Urinary bladder (tissue), 4 donors: ENCODE data around the gene UBE2Q2. TPM values are rescaled to one million over a fixed set of nuclear protein-coding genes. Genes with fewer than 3 reads are reported as not detected.

Experiments used
- DNase-seq: peaks from one replicate; pipeline ENCODE4 v3.0.0-alpha.2; 2015; ENCODE audit errors: extremely low spot score
- H3K27ac ChIP-seq: one replicate; pipeline ENCODE4 v1.5.1; 2013; ENCODE audit warnings: low read depth, mild to moderate bottlenecking, moderate library complexity
- H3K36me3 ChIP-seq: one replicate; pipeline ENCODE4 v1.6.1; 2013; ENCODE audit warnings: mild to moderate bottlenecking, moderate library complexity; ENCODE audit not compliant: insufficient read depth
- H3K4me1 ChIP-seq: one replicate; pipeline ENCODE4 v1.6.1; 2013; ENCODE audit warnings: mild to moderate bottlenecking, moderate library complexity; ENCODE audit not compliant: insufficient read depth
- H3K4me3 ChIP-seq: one replicate; pipeline ENCODE4 v1.5.1; 2013; ENCODE audit warnings: low read depth, low read length
- WGBS: extraction: QIAGEN DNeasy Blood & Tissue Kit; methylation state at CpG from one replicate; pipeline ENCODE4 v1.1.7; 2013; 5-methylcytosine and 5-hydroxymethylcytosine counted together
- polyA plus RNA-seq: library from polyadenylated mRNA; stranded (reverse); fragments of 200-250 nt; gene quantifications from one replicate; pipeline ENCODE4 v1.2.3, GENCODE V29; 2013
- total RNA-seq: library from RNA; depleted of rRNA; stranded (reverse); fragments of >200 nt; gene quantifications from one replicate; pipeline ENCODE4 v1.2.3, GENCODE V29; 2014
- donor health status: healthy with polysubstance abuse.
- donor health status: healthy.

The UBE2Q2 gene
- total and polyA plus RNA-seq, 2 donors = 46.7 to 101 TPM

DNA sequence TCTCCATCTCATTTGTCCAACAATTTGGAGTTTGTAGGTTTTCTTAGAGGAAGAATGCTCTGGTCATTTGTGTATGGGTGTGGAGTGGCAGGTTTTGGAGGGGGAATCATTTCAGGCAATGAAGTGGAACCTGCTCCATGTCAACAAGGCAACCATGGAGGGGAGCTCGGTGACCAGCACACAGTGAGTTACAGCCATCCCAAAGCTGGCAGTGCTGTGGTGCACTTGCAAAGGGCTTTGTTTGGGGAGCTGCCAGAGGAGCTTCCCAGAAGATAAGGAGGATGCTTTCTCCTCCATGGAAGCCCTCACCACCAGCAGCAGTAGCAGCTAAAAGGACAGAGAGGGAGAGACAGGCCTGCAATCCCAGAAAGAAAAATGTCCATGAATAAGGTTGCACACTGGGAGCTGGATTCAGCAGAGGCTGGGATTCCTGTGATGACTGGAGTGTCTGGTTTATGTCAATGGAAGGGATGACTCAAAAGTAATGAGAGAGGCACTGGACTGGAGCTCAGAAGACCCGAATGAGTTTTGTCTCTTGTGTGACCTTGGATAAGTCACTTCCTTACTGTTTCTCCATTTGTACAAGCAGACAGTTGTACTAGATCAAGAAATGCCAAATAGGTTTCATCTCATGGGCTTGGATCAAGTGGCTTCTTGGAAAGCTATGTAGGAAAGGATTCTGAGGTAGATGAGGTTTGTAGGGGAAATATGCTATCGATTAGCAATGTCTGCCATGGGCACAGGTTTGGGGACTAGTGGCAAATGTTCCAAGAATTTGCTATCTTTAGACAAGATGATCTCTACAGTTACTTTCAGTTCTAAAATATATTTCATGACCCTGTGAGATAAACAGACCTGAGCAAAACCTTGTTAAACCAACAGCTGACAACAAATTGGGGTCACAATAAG lies 27.2 kb upstream of the UBE2Q2 start:
- no peaks in the 10 kb centered on the region for H3K36me3 ChIP-seq
- no peak overlapping the region for H3K4me3 ChIP-seq
- no peaks in the 10 kb centered on the region for H3K4me1 ChIP-seq
- 68% methylated on average over 3 of the region's 3 CpGs for WGBS
- no peak overlapping the region for H3K27ac ChIP-seq
- no peak for DNase-seq

DNA sequence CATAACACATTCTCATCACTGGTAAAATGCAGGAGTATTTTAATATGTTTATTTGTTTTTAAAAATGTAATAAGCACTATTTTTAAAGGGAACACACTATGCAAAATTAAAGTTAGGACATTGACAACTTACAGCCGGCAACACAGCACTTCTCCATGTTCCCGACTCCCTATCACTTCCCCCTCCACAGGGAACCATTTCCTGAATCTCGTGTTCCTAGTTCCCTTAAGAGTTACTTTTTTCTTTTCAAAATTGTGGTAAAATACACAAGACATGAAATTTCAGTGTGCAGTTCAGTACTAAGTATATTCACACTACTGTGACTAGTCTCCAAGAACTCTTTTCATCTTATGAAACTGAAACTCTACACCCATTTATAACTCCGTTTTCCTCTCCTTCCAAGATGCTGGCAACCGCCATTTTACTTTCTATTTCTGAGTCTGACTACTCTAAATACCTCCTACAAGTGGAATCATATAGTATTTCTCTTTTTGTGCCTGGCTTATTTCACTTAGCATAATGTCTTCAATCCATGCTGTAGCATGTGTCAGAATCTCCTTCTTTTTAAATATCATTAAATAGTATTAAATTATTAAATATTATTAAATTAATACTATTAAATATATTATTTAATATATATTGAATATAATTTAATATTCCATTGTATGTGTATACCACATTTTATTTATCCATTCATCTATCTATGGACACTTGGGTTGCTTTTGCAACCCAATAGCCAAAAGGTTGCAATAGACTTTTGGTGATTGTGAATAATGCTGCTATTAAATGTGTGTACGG lies 25.9 kb upstream of the UBE2Q2 start:
- 56% methylated on average over 6 of the region's 6 CpGs for WGBS
- DNase-seq = no peak
- H3K4me3 ChIP-seq = peak overlapping the region; percentile 30

DNA sequence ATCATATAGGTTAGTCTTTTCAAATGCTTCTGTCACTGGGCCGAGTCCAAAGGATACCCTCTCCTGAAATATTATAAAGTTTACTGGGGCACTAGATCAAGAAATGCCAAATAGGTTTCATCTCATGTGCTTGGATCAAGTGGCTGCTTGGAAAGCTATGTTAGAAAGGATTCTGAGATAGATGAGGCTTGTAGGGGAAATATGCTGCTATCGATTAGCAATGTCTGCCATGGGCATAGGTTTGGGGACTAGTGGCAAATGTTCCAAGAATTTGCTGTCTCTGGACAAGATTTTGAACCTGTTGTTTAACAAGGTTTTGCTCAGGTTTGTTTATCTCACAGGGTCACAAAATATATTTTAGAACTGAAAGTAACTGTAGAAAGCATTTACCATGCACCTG lies 23.0 kb upstream of the UBE2Q2 start:
- Histone ChIP-seq H3K27ac (no peak overlapping the region), H3K4me3 (no peak overlapping the region), H3K36me3 (no peaks in the 10 kb centered on the region), H3K4me1 (no peaks in the 10 kb centered on the region)
- WGBS = 96% methylated on average over 2 of the region's 2 CpGs
- no peak for DNase-seq

More for the DNA sequence above, 25.9 kb upstream of the UBE2Q2 start:
- no peak overlapping the region for H3K27ac ChIP-seq
- no peaks in the 10 kb centered on the region for H3K36me3 ChIP-seq
- H3K4me1 ChIP-seq = no peaks in the 10 kb centered on the region

DNA sequence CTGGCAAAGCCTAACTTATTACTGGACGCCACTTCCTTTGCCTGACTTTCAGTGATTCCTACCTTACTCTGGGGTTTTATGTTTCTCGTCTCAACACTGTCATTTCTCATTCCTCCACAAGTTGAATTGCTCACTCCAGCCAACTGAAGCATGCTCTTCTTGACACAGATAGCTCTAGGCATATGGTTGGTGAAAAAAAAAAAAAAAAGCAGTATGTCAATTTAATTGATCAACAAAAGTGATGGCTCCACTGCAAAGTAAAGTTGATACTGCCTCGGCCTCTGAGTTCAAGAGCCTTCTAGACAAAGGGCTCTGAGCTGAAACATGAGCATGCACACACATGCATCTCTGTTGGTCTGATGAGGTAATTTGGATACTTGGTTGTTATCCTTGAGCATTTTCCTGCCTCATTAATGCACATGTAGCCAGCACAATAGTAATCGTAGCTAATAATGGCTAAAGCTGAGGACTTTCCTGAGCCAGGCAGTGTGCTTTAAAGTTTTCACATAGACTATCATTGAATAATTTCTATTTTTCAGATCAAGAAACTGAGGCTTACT lies 21.4 kb upstream of the UBE2Q2 start:
- no peaks in the 10 kb centered on the region for H3K4me1 ChIP-seq
- 93% methylated on average over 4 of the region's 4 CpGs for WGBS
- no peak overlapping the region for H3K4me3 ChIP-seq
- no peak overlapping the region for H3K27ac ChIP-seq
- no peaks in the 10 kb centered on the region for H3K36me3 ChIP-seq
- no peak for DNase-seq

DNA sequence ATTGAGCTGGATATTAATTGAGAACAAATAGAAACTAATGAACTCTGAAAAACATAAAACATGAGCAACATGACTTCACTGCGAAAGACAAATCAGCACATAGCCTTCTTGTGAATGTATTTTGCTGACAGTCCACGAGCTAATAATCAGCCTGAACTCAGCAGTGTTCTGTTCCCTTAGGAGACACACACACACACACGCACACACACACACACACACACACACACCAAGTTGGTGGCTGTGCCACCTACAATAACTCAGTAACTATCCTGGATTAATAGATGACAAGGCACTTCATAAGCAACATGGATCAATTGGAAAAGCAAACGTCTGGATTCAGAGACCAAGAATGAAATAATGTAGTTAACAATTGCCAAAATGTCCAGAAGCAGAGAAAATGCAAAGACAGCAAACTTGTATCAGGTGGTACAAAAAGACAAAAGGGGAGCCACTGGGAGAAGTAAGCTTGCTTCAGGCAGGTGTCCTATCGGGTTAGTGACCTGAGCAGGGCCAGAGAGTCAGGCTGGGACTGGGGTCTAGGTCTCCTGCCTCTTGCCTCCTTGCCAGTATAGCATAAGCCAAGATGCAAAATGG lies 20.5 kb upstream of the UBE2Q2 start:
- 78% methylated on average over 5 of the region's 5 CpGs for WGBS

DNA sequence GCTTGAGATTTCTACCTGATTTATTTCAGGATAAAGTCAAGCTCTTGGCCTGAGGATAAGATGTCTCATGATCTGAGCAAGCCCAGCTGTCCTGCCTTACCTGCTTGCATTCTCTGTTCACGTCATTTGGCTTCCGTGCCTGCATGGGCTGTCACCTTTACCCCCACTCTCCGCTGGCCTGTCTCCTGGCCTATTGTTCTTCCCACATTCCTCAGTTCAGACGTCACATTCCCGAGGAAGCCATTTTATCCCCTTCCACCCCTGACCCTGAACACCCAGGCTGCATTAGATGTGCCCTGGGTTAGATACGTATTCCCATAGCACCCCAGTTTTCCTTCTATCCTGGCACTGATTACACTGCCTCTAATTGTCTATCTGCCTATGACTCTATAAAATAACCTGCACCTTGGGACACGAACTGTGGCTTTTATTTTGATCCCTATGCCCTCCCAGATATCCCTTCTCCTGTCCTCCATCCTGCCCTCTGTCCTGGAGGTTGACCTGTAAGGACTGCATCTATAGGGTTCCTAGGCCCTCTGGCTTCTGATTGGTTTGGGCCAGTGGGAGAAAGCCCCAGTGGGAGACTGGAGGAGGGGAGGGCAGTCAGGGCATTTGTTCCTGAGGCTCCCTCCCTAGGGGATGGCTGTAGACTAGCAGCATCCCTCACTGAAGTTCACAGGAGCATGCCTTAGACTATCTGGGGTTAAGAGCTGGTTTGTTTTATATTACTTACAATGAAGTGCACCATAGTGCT lies 19.2 kb upstream of the UBE2Q2 start:
- Histone ChIP-seq H3K27ac (no peak overlapping the region), H3K36me3 (no peaks in the 10 kb centered on the region), H3K4me3 (no peak overlapping the region), H3K4me1 (no peaks in the 10 kb centered on the region)
- no peak for DNase-seq
- WGBS = 48% methylated on average over 7 of the region's 7 CpGs

More for the DNA sequence above, 20.5 kb upstream of the UBE2Q2 start:
- no peaks in the 10 kb centered on the region for H3K4me1 ChIP-seq
- DNase-seq = no peak
- H3K4me3 ChIP-seq = no peak overlapping the region
- no peaks in the 10 kb centered on the region for H3K36me3 ChIP-seq
- H3K27ac ChIP-seq = no peak overlapping the region

DNA sequence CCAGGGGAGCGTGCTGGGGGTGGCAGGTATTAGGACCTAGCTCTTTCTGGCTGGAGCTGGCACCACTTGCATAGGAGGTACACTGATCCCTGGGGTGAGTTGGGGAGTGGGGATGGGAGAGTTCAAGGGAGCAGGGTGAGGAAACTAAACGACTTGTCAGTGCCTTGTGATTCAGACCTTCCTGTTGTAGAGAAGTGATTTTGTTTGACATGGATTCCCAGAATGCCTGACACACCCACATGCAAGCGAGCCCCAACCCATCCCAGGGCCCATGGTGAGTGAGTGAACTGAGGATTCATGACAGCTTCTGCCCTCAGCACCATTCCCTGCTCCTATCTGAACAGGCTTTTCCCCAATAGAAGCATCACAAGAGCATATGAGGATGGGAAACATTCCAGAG lies 15.6 kb upstream of the UBE2Q2 start:
- no peaks in the 10 kb centered on the region for H3K4me1 ChIP-seq
- no peak overlapping the region for H3K4me3 ChIP-seq
- H3K36me3 ChIP-seq = no peaks in the 10 kb centered on the region
- WGBS = 53% methylated on average over 3 of the region's 3 CpGs
- no peak overlapping the region for H3K27ac ChIP-seq
- DNase-seq = no peak

DNA sequence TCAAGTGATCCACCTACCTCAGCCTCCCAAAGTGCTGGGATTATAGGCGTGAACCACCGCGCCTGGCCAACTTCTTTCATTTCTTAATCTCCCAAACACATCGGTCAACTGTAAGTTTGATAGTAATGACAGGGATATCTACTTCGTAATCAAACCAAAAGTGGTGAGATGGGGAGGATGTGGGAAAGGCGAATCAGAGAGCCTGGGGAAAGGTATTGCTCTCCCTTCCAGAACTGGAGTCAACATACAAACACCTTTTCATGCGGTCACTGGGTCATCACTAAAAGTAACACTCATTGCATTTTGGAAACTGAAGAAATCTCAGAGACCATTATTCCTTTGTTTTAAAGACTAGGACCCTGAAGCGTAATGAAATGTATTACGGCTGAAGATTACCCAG lies 14.8 kb upstream of the UBE2Q2 start:
- no peak overlapping the region for H3K27ac ChIP-seq
- H3K4me3 ChIP-seq = no peak overlapping the region
- no peak for DNase-seq
- no peaks in the 10 kb centered on the region for H3K36me3 ChIP-seq
- WGBS = 92% methylated on average over 9 of the region's 9 CpGs
- no peaks in the 10 kb centered on the region for H3K4me1 ChIP-seq

DNA sequence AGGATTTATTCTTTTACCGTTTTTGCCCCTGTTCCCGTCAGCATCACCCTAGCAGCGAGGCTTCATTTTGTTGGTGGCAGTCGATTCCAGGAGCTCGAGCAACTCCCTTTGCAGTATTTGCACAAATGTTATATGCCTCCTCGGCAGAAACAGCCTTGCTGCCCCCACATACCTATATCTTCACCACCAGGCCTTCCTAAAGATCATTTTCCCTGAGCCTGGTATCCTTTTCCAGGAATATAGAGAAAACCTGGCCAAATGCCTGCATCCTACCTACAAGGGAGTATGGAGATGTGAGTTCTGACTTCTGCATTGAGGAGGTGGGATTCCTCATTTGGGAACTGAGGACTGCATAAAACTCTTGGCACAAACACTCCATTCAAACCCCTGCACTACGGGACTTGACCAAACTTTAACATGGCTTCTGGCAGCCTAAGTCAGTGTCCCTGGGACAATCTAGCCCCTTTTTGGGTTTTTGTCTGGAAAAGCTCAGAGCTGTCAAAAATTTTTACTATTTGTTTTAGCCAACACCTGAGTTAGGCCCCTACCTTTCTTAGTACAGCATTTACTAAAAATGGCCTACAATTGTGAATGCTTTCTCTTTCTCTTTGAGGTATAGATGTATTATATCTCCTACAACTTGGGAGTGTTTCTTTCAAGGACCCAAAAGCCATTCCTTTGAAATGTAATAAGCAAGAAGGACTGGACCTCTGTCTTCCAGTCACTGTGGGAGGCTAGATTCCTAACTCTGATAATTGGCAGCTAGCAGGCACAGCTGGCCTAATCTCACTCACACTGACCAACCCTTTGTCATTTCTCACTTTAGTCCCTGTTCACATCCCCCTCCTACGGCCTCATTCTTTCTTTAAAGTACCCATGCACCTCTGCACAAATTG lies 12.1 kb upstream of the UBE2Q2 start:
- Histone ChIP-seq H3K4me3 (no peak overlapping the region), H3K36me3 (no peaks in the 10 kb centered on the region), H3K4me1 (no peaks in the 10 kb centered on the region), H3K27ac (no peak overlapping the region)
- 78% methylated on average over 8 of the region's 8 CpGs for WGBS
- DNase-seq = no peak

DNA sequence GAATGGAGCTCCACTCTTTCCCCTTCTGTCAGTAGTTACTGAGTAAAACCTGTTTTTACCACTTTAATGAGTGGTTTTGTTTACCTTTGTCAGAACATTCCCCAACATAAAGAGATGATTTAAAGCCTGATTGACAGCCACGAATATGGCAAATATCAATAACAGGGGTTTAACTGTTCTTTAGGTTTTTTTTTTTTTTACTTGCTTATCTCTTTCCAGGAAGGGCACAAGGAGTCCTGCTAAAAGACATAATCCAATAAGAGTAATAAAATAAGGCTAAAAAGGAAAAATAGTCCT lies 11.5 kb upstream of the UBE2Q2 start:
- no peaks in the 10 kb centered on the region for H3K36me3 ChIP-seq
- H3K4me1 ChIP-seq = no peaks in the 10 kb centered on the region
- no peak overlapping the region for H3K27ac ChIP-seq
- H3K4me3 ChIP-seq = no peak overlapping the region
- WGBS = 32% methylated on average over 1 of the region's 1 CpG
- no peak for DNase-seq

DNA sequence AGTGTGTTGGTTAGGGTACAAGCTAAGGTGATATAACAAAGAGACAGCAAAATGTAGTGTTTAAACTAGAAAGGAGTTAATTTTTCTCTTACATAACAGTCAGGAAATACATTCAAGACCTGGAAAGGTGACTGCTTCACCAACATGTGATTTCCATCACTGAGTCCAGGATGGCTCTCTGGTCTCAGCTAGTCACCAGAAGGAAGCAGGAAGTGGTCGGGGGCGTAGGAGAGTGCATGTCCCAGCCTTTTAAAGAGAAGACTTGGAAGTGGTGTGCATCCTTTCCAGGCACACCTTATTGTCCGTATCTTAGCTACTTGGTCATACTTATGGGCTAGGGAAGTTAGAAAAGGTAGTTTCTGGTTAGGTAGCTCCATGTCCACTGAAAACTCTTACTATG lies 11.1 kb upstream of the UBE2Q2 start:
- no peak for DNase-seq
- 74% methylated on average over 3 of the region's 3 CpGs for WGBS
- H3K4me1 ChIP-seq = no peaks in the 10 kb centered on the region
- no peak overlapping the region for H3K27ac ChIP-seq
- H3K4me3 ChIP-seq = no peak overlapping the region
- no peaks in the 10 kb centered on the region for H3K36me3 ChIP-seq

DNA sequence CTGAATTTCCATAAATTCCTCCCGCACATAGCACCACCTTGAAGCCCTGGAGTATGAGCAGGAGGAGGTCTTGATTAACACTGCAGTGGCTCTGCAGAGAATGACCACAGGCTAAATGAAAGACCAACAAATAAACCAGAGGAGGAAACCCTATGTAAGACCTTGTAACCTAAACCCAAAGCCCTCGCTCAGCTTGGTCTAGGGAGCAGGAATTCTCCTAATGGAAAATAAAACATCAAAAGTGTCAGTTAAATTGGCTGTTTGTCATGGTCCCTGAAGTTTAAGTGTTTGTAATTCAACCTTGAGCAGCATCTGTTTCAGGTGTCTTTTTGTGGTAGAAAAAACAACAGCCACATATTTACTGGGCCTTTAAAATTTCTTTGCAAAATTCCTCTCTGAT lies 9.2 kb upstream of the UBE2Q2 start:
- Histone ChIP-seq H3K4me3 (no peak overlapping the region), H3K27ac (no peak overlapping the region), H3K36me3 (no peaks in the 10 kb centered on the region), H3K4me1 (no peaks in the 10 kb centered on the region)
- no peak for DNase-seq
- 94% methylated on average over 2 of the region's 2 CpGs for WGBS
